ENCODE results near the gene HBEGF.

Gene HBEGF

DNA sequence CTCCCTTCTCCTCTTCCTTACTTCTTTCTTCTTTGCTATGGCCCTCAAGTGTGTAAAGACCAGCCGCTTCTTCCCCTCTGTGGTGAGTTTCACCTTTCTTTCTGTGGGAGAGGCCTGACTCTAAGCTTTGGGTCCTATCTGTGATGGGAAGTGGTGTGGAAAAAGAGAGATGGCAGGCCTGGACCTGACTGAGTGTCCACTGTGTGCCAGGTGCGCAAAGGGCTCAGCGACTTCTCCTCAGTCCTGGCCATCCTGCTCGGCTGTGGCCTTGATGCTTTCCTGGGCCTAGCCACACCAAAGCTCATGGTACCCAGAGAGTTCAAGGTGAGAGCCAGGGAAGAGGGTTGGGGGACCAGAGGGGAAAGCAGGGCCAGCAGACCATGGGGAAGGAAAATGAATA, 19.5 kb upstream of the HBEGF start:
- Histone ChIP-seq H3K79me2 (ENCODE audit: low read length) (no peaks in the 10 kb centered on the region), H3K9ac (ENCODE audit: low read length) (no peak overlapping the region), H4K20me1 (ENCODE audit: insufficient read depth, low read length) (no peaks in the 10 kb centered on the region), H2AFZ (ENCODE audit: low read length) (no peak overlapping the region), H3K36me3 (replicated peaks; ENCODE audit: insufficient read depth, low read length) (no peaks in the 10 kb centered on the region), H3K27me3 (replicated peaks; ENCODE audit: insufficient read depth, low read length) (no peaks in the 10 kb centered on the region), H3K4me2 (ENCODE audit: low read depth, low read length) (no peak overlapping the region), H3K27ac (ENCODE audit: low read length) (no peak overlapping the region), H3K4me1 (ENCODE audit: low read length) (peaks cover 4% of the 10 kb centered on the region), H3K9me2 (replicated peaks; ENCODE audit: insufficient read depth, low read length) (no peaks in the 10 kb centered on the region), H3F3A (ENCODE audit: insufficient read depth, low read length) (no peaks in the 10 kb centered on the region), H3K4me3 (ENCODE audit: low read length) (no peak overlapping the region), H3K9me3 (replicated peaks; ENCODE audit: insufficient read depth, low read length) (no peaks in the 10 kb centered on the region)
- no peak for DNase-seq
- TF ChIP-seq EZH2phosphoT487 (IDR thresholded peaks at IDR 0.05; ENCODE audit: low read length): no peak
- TF ChIP-seq EZH2 (optimal IDR thresholded peaks at IDR 0.05; ENCODE audit: low read depth, low read length): no peak
- TF ChIP-seq, protein P1, sequence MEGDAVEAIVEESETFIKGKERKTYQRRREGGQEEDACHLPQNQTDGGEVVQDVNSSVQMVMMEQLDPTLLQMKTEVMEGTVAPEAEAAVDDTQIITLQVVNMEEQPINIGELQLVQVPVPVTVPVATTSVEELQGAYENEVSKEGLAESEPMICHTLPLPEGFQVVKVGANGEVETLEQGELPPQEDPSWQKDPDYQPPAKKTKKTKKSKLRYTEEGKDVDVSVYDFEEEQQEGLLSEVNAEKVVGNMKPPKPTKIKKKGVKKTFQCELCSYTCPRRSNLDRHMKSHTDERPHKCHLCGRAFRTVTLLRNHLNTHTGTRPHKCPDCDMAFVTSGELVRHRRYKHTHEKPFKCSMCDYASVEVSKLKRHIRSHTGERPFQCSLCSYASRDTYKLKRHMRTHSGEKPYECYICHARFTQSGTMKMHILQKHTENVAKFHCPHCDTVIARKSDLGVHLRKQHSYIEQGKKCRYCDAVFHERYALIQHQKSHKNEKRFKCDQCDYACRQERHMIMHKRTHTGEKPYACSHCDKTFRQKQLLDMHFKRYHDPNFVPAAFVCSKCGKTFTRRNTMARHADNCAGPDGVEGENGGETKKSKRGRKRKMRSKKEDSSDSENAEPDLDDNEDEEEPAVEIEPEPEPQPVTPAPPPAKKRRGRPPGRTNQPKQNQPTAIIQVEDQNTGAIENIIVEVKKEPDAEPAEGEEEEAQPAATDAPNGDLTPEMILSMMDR (IDR thresholded peaks at IDR 0.05; ENCODE audit: low read length): no peak

DNA sequence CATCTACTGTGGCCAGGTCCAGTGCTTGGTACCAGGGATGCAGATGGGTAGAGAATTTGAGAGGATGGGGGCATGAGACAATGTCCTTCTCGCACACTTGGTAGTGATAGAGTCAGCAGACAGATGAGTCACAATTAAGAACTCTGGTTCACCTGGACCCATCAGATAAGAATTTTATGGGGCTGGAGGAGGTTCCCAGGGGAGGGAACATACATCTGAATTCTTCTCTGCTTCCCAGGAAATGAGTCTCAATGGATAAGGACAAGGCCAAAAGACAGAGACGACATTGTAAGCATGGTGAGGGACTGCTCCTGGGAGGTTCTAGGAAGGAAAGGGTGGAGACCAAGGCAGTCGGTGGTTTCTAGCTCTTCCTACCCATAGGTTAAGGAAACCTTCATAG, 18.9 kb upstream of the HBEGF start:
- H3K9me3 ChIP-seq (replicated peaks; ENCODE audit: insufficient read depth, low read length): no peaks in the 10 kb centered on the region
- H3K9ac ChIP-seq (ENCODE audit: low read length): no peak overlapping the region
- H4K20me1 ChIP-seq (ENCODE audit: insufficient read depth, low read length): no peaks in the 10 kb centered on the region
- DNase-seq: no peak
- TF ChIP-seq EZH2 (optimal IDR thresholded peaks at IDR 0.05; ENCODE audit: low read depth, low read length) (no peak), EZH2phosphoT487 (IDR thresholded peaks at IDR 0.05; ENCODE audit: low read length) (no peak)
- TF ChIP-seq, protein P1 (IDR thresholded peaks at IDR 0.05; ENCODE audit: low read length): no peak
- H3K4me1 ChIP-seq (ENCODE audit: low read length): peaks cover 4% of the 10 kb centered on the region
- H2AFZ ChIP-seq (ENCODE audit: low read length): no peak overlapping the region
- no peaks in the 10 kb centered on the region for H3K79me2 ChIP-seq (ENCODE audit: low read length)
- no peak overlapping the region for H3K4me3 ChIP-seq (ENCODE audit: low read length)
- no peak overlapping the region for H3K27ac ChIP-seq (ENCODE audit: low read length)
- no peaks in the 10 kb centered on the region for H3K36me3 ChIP-seq (replicated peaks; ENCODE audit: insufficient read depth, low read length)
- no peaks in the 10 kb centered on the region for H3K27me3 ChIP-seq (replicated peaks; ENCODE audit: insufficient read depth, low read length)
- no peaks in the 10 kb centered on the region for H3F3A ChIP-seq (ENCODE audit: insufficient read depth, low read length)
- H3K4me2 ChIP-seq (ENCODE audit: low read depth, low read length): no peak overlapping the region
- H3K9me2 ChIP-seq (replicated peaks; ENCODE audit: insufficient read depth, low read length): no peaks in the 10 kb centered on the region

- H3K4me2 ChIP-seq (ENCODE audit: low read depth, low read length): no peak overlapping the region
- no peak for DNase-seq
- H3K36me3 ChIP-seq (replicated peaks; ENCODE audit: insufficient read depth, low read length): no peaks in the 10 kb centered on the region
- H3K9ac ChIP-seq (ENCODE audit: low read length): no peak overlapping the region
- no peak overlapping the region for H3K4me3 ChIP-seq (ENCODE audit: low read length)
- no peaks in the 10 kb centered on the region for H3K9me3 ChIP-seq (replicated peaks; ENCODE audit: insufficient read depth, low read length)
- no peaks in the 10 kb centered on the region for H4K20me1 ChIP-seq (ENCODE audit: insufficient read depth, low read length)
- peaks cover 4% of the 10 kb centered on the region for H3K4me1 ChIP-seq (ENCODE audit: low read length)
- H2AFZ ChIP-seq (ENCODE audit: low read length): no peak overlapping the region
- no peaks in the 10 kb centered on the region for H3K9me2 ChIP-seq (replicated peaks; ENCODE audit: insufficient read depth, low read length)
- H3F3A ChIP-seq (ENCODE audit: insufficient read depth, low read length): no peaks in the 10 kb centered on the region
- TF ChIP-seq, protein P1 (IDR thresholded peaks at IDR 0.05; ENCODE audit: low read length): no peak
- TF ChIP-seq EZH2 (optimal IDR thresholded peaks at IDR 0.05; ENCODE audit: low read depth, low read length) (no peak), EZH2phosphoT487 (IDR thresholded peaks at IDR 0.05; ENCODE audit: low read length) (no peak)
- no peaks in the 10 kb centered on the region for H3K79me2 ChIP-seq (ENCODE audit: low read length)
- no peak overlapping the region for H3K27ac ChIP-seq (ENCODE audit: low read length)
- no peaks in the 10 kb centered on the region for H3K27me3 ChIP-seq (replicated peaks; ENCODE audit: insufficient read depth, low read length)
Measured at GRCh38 chr5:140364472-140364765, 18.0 kb upstream of the HBEGF start.

All from MM.1S (cell line).